K562 (cell line): Measurements from ENCODE around the gene CR2. TPM values are rescaled to one million over a fixed set of nuclear protein-coding genes. Genes with fewer than 3 reads are reported as not detected.
"Not testable (repeated sequence)": the region's sequence is repeated elsewhere in the genome, so short reads cannot be mapped to it uniquely, and the experiment has no call there.

Source experiments
- ATAC-seq: fragments of 200-7000 bp; cut with Tn5 transposase; 3 replicates; pipeline ENCODE4 v1.9.1; 2020; ENCODE audit warnings: moderate library complexity
- BruUV-seq: library from RNA; stranded (reverse); fragments of 400-500 nt; replicated peaks from 2 replicates; lab custom pipeline; 2021; lab: Mats Ljungman, UMichigan
- CTCF ChIA-PET: fragments of 300-600 bp; formaldehyde crosslinking; extraction: SDS; loops from one replicate; lab custom pipeline; 2021; ENCODE audit warnings: low intra/inter-chr PET ratio; lab: Yijun Ruan, JAX
- POLR2A ChIA-PET: fragments of 300-600, 350-650 bp; sonication (Branson Sonifier 250); formaldehyde crosslinking; extraction: SDS; loops from one replicate; lab custom pipeline; 2021; ENCODE audit warnings: antibody characterized with exemption, inconsistent platforms; lab: Yijun Ruan, JAX
- DNase-seq, 4 experiments: peaks; one replicate each; pipeline versions ENCODE4 v3.0.0 to v3.0.0-alpha.2; 2011 to 2018; ENCODE audit warnings: low spot score in 3 of 4, mixed read lengths in 3 of 4; ENCODE audit errors: extremely low read depth in 1 of 4
- FAIRE-seq: peaks from 2 replicates; lab custom pipeline; 2011; peaks lifted over from hg19 to GRCh38; lab: Jason Lieb, UNC
- H2AFZ ChIP-seq: 2 replicates; pipeline ENCODE4 v1.6.0; 2011; ENCODE audit warnings: low read depth, low read length, control low read depth, inconsistent platforms
- H3K27ac ChIP-seq: fragments of 200-600 bp; 3 replicates; pipeline ENCODE4 v1.8.0; 2011; ENCODE audit warnings: low read depth, mild to moderate bottlenecking, control low read depth, inconsistent platforms, low read length, moderate library complexity, mixed read lengths; ENCODE audit errors: extremely low read depth
- H3K27me3 ChIP-seq, 2 experiments: fragments of 300-600 bp in 1 of 2; 2 replicates in 1 of 2; 3 replicates in 1 of 2; pipeline versions ENCODE4 v1.6.0 to v1.8.0; 2011; ENCODE audit warnings: inconsistent platforms in 2 of 2, low read length in 2 of 2, mild to moderate bottlenecking in 1 of 2, mixed read lengths in 1 of 2, moderate library complexity in 1 of 2; ENCODE audit not compliant: control insufficient read depth in 2 of 2, insufficient read depth in 2 of 2
- H3K36me3 ChIP-seq: fragments of 300-600 bp; 3 replicates; pipeline ENCODE4 v1.8.0; 2011; ENCODE audit warnings: mild to moderate bottlenecking, low read length, inconsistent platforms; ENCODE audit not compliant: control insufficient read depth, insufficient read depth
- H3K4me1 ChIP-seq, 2 experiments: fragments of 200-600 bp in 1 of 2; replicated peaks in 1 of 2; 2 replicates in 1 of 2; 3 replicates in 1 of 2; pipeline versions ENCODE4 v1.5.1 to v1.8.0; 2011; ENCODE audit warnings: inconsistent platforms in 2 of 2, low read length in 2 of 2, mild to moderate bottlenecking in 1 of 2, mixed read lengths in 1 of 2, moderate library complexity in 1 of 2; ENCODE audit not compliant: control insufficient read depth in 2 of 2, insufficient read depth in 2 of 2
- H3K4me2 ChIP-seq: 2 replicates; pipeline ENCODE4 v1.6.1; 2011; ENCODE audit warnings: low read length, control low read depth, inconsistent platforms, mixed read lengths; ENCODE audit not compliant: insufficient read depth
- H3K4me3 ChIP-seq: fragments of 200-600 bp; sonication (generic), shearing (Covaris generic); 2 replicates; pipeline ENCODE4 v1.5.1; 2016; ENCODE audit warnings: control low read depth, inconsistent platforms
- H3K79me2 ChIP-seq: fragments of 200-600 bp; 3 replicates; pipeline ENCODE4 v1.8.0; 2011; ENCODE audit warnings: low read length, inconsistent platforms; ENCODE audit not compliant: control insufficient read depth, insufficient read depth
- H3K9ac ChIP-seq, 2 experiments: 2 replicates each; pipeline versions ENCODE4 v1.6.0 to v1.6.1; 2011; ENCODE audit warnings: low read depth in 2 of 2, low read length in 2 of 2, control low read depth in 1 of 2, inconsistent platforms in 1 of 2, mild to moderate bottlenecking in 1 of 2, mixed read lengths in 1 of 2; ENCODE audit not compliant: insufficient read depth in 1 of 2
- H3K9me1 ChIP-seq: one replicate; pipeline ENCODE4 v1.6.0; 2011; ENCODE audit warnings: inconsistent platforms, mild to moderate bottlenecking, low read length, moderate library complexity; ENCODE audit not compliant: control insufficient read depth, insufficient read depth
- H3K9me3 ChIP-seq: replicated peaks from 2 replicates; pipeline ENCODE4 v1.5.1; 2011; ENCODE audit warnings: low read depth, low read length, inconsistent platforms; ENCODE audit not compliant: control insufficient read depth, insufficient read depth
- H4K20me1 ChIP-seq: replicated peaks from 2 replicates; pipeline ENCODE4 v1.6.1; 2011; ENCODE audit warnings: low read length, inconsistent platforms, mixed read lengths; ENCODE audit not compliant: control insufficient read depth, insufficient read depth
- GTF2B ChIP-seq: IDR thresholded peaks from 2 replicates; pipeline ENCODE4 v1.6.1; 2011; ENCODE audit not compliant: insufficient read length; ENCODE audit errors: extremely low read depth
- GTF3C2 ChIP-seq: IDR thresholded peaks from 3 replicates; pipeline ENCODE4 v1.6.1; 2011; ENCODE audit warnings: borderline replicate concordance, mild to moderate bottlenecking, moderate library complexity; ENCODE audit not compliant: insufficient read length; ENCODE audit errors: extremely low read depth
- HDAC8 ChIP-seq: fragments of 450-650 bp; IDR thresholded peaks from 2 replicates; pipeline ENCODE4 v1.6.1; 2016; ENCODE audit warnings: mild to moderate bottlenecking, missing genetic modification characterization, moderate library complexity, missing compliant biosample characterization
- JUN ChIP-seq, 2 experiments: sonication (generic) in 1 of 2; formaldehyde crosslinking in 1 of 2; IDR thresholded peaks; 2 replicates each; pipeline versions ENCODE4 v1.6.1 to v1.8.0; 2012 to 2022; ENCODE audit warnings: borderline replicate concordance in 2 of 2, mild to moderate bottlenecking in 2 of 2, improper control_type of control experiment in 1 of 2, low read depth in 1 of 2, low read length in 1 of 2, missing genetic modification reagents in 1 of 2
- KAT2B ChIP-seq: IDR thresholded peaks from one replicate; pipeline ENCODE4 v1.6.1; 2012; ENCODE audit warnings: low read depth, mild to moderate bottlenecking, control low read depth, inconsistent platforms, low read length, moderate library complexity
- L3MBTL2 ChIP-seq: fragments of 450-650 bp; IDR thresholded peaks from 2 replicates; pipeline ENCODE4 v1.6.1; 2016; ENCODE audit warnings: mild to moderate bottlenecking, moderate library complexity
- NFYB ChIP-seq: IDR thresholded peaks from 2 replicates; pipeline ENCODE4 v1.6.1; 2011; ENCODE audit warnings: mild to moderate bottlenecking, moderate library complexity; ENCODE audit not compliant: insufficient read length; ENCODE audit errors: extremely low read depth
- SAP30 ChIP-seq: fragments of 200-600 bp; sonication (generic); IDR thresholded peaks from 2 replicates; pipeline ENCODE4 v1.6.1; 2012; ENCODE audit warnings: borderline replicate concordance, low read depth, mild to moderate bottlenecking, moderate library complexity, low read length, control low read depth, inconsistent platforms; ENCODE audit not compliant: insufficient read depth, poor library complexity, severe bottlenecking
- SMARCA5 ChIP-seq: fragments of 450-650 bp; IDR thresholded peaks from 2 replicates; pipeline ENCODE4 v1.6.1; 2016
- XRCC3 ChIP-seq: fragments of 450-650 bp; IDR thresholded peaks from 2 replicates; pipeline ENCODE4 v1.6.1; 2017; ENCODE audit warnings: mild to moderate bottlenecking, moderate library complexity
- ZKSCAN8 ChIP-seq: fragments of 200-800 bp; sonication (Bioruptor generic); IDR thresholded peaks from 2 replicates; pipeline ENCODE4 v1.6.1; 2016; ENCODE audit warnings: missing genetic modification characterization, missing compliant biosample characterization
- ZNF444 ChIP-seq: fragments of 250-450 bp; sonication (Bioruptor Pico); IDR thresholded peaks from 2 replicates; pipeline ENCODE4 v1.4.0; 2020; ENCODE audit warnings: mild to moderate bottlenecking, moderate library complexity
- whole genome bisulfite sequencing: fragments of 100-300 bp; shearing (Covaris generic); methylation state at CpG from one replicate; pipeline ENCODE4 v1.1.6; 2016; ENCODE audit warnings: low coverage, mixed read lengths; ENCODE audit not compliant: insufficient coverage; ENCODE audit errors: missing lambda C conversion rate; 5-methylcytosine and 5-hydroxymethylcytosine counted together
- in situ Hi-C: fragments of 300-500 bp; cut with MboI; formaldehyde crosslinking; loops from 4 replicates; pipeline ENCODE4 v1.15.0; 2018; ENCODE audit warnings: inconsistent platforms, mixed read lengths
- intact Hi-C: fragments of 100-400 bp; cut with micrococcal nuclease; formaldehyde crosslinking; loops from 2 replicates; pipeline ENCODE4 v1.14.2; 2022
- polyA plus RNA-seq, 8 experiments: library from polyadenylated mRNA; depleted of rRNA in 4 of 8; stranded (reverse) in 5 of 8; unstranded in 3 of 8; fragments of >200 nt; fragmentation: Nextera tagmentation in 2 of 8; fragmentation: Illumina TruSeq in 1 of 8; extraction: Ambion mirVana in 2 of 8; extraction: Trizol in 1 of 8; gene quantifications; 2 replicates each; pipeline versions ENCODE4 v1.2.1 to v1.2.3, GENCODE V29; 2011 to 2014; ENCODE audit warnings: inconsistent platforms in 1 of 8, missing spikeins in 1 of 8
- total RNA-seq, 7 experiments: library from RNA; depleted of rRNA in 6 of 7; stranded (reverse); fragments of >200 nt in 6 of 7; fragmentation: Illumina TruSeq in 2 of 7; extraction: Trizol in 2 of 7; gene quantifications; 2 replicates each; pipeline versions ENCODE4 v1.2.1 to v1.2.3, GENCODE V29; 2011 to 2021; ENCODE audit warnings: low replicate concordance in 1 of 7

CR2 gene
- total and polyA plus RNA-seq, 9 of the 15 experiments (the other 6 are each of a cell fraction or from before 2014, with no cell fraction given) = 0.07 to 0.67 (median 0.37) TPM

GRCh38 chr1:207494171-207494570, 40.0 kb downstream of the CR2 start:
- Histone ChIP-seq H3K27ac (no peak overlapping the region), H4K20me1 (no peaks in the 10 kb centered on the region), H2AFZ (no peak overlapping the region), H3K9me3 (no peaks in the 10 kb centered on the region), H3K36me3 (no peaks in the 10 kb centered on the region), H3K4me2 (no peak overlapping the region), H3K4me3 (no peak overlapping the region), H3K4me1 (peaks cover 2 to 10% of the 10 kb centered on the region in 2 experiments; a peak in 4 of 5 replicates), H3K27me3 (no peaks in the 10 kb centered on the region), H3K9ac (no peak overlapping the region), H3K9me1 (no peaks in the 10 kb centered on the region), H3K79me2 (no peaks in the 10 kb centered on the region)
- BruUV-seq = no TSS peak
- intact Hi-C loops (no loop called here), in situ Hi-C loops (no loop called here)
- DNase-seq (no peak), ATAC-seq (no peak), FAIRE-seq (no peak)
- no peak for TF ChIP-seq L3MBTL2
- TF ChIP-seq NFYB = no peak
- TF ChIP-seq HDAC8 (tag) = no peak
- TF ChIP-seq GTF3C2 = no peak
- TF ChIP-seq GTF2B = no peak
- TF ChIP-seq ZNF444 (CRISPR knock-in tag) = no peak
- TF ChIP-seq XRCC3 = no peak
- TF ChIP-seq ZKSCAN8 = no peak
- no peak for TF ChIP-seq JUN (IDR thresholded peaks at IDR 0.05; ENCODE audit: borderline replicate concordance, low read depth, low read length)
- TF ChIP-seq JUN (CRISPR knock-in tag; IDR thresholded peaks at IDR 0.05; ENCODE audit: borderline replicate concordance) = no peak
- TF ChIP-seq KAT2B = no peak
- no peak for TF ChIP-seq SMARCA5
- no peak for TF ChIP-seq SAP30
- ChIA-PET POLR2A (no interaction called here), CTCF (no interaction called here)
- WGBS = 68% methylated on average over 1 of the region's 1 CpG

GRCh38 chr1:207495281-207495680, 41.2 kb downstream of the CR2 start:
- H4K20me1 ChIP-seq, H3K79me2 ChIP-seq, CTCF ChIA-PET, in situ Hi-C loops, H2AFZ ChIP-seq, ATAC-seq, H3K4me3 ChIP-seq, H3K4me2 ChIP-seq, DNase-seq, H3K27ac ChIP-seq, BruUV-seq, H3K36me3 ChIP-seq, H3K9ac ChIP-seq, POLR2A ChIA-PET, H3K27me3 ChIP-seq, H3K9me3 ChIP-seq, H3K9me1 ChIP-seq, FAIRE-seq: not testable (repeated sequence)
- intact Hi-C loops = loop anchor here (5.0 kb wide), 4 partner anchors 313 to 758 kb away; no protein-coding TSS in a partner anchor
- H3K4me1 ChIP-seq = peaks cover 10 to 12% of the 10 kb centered on the region in 2 experiments
- 94% methylated on average over 6 of the region's 8 CpGs for WGBS
